ENCODE results near the gene FUBP3. TPM values are rescaled to one million over a fixed set of nuclear protein-coding genes. Genes with fewer than 3 reads are reported as not detected.

Gene FUBP3
- total RNA-seq, 1 experiment from 2014 or later: 78.6 TPM

GRCh38 chr9:130654879-130655278 lies 75.5 kb downstream of the FUBP3 start:
- no peak for DNase-seq
- Histone ChIP-seq H3K9me3 (ENCODE audit: control insufficient read depth, low read depth, low read length) (no peaks in the 10 kb centered on the region), H3K4me1 (ENCODE audit: insufficient read depth, low read length) (no peaks in the 10 kb centered on the region), H2AK5ac (ENCODE audit: insufficient read length, low read length) (no peak overlapping the region), H4K8ac (replicated peaks; ENCODE audit: insufficient read length, low read depth, low read length) (no peak overlapping the region), H3K14ac (ENCODE audit: insufficient read depth, low read length) (no peak overlapping the region), H2AFZ (ENCODE audit: low read length) (no peak overlapping the region), H3K79me1 (ENCODE audit: insufficient read depth, low read depth, low read length, poor library complexity, severe bottlenecking) (no peaks in the 10 kb centered on the region), H3K27ac (ENCODE audit: insufficient read length, low read depth, low read length) (no peak overlapping the region), H3K9ac (ENCODE audit: extremely low read depth, insufficient read length, low read length) (no peak overlapping the region), H3K4me2 (ENCODE audit: insufficient read depth, insufficient read length, low read length) (no peak overlapping the region), H3K23me2 (ENCODE audit: insufficient read length, low read depth, low read length, poor library complexity, severe bottlenecking) (peaks cover 3% of the 10 kb centered on the region), H4K91ac (ENCODE audit: insufficient read length, low read depth, low read length) (no peak overlapping the region), H3K23ac (ENCODE audit: insufficient read length, low read depth, low read length) (no peak overlapping the region), H4K5ac (ENCODE audit: insufficient read length, low read depth, low read length) (no peak overlapping the region), H2BK120ac (ENCODE audit: low read depth, low read length, poor library complexity, severe bottlenecking) (no peak overlapping the region), H3K56ac (ENCODE audit: insufficient read length, low read depth, low read length) (no peak overlapping the region), H4K20me1 (ENCODE audit: control insufficient read depth, insufficient read depth, insufficient read length) (no peaks in the 10 kb centered on the region), H2BK15ac (ENCODE audit: low read depth, low read length) (no peak overlapping the region), H2BK12ac (ENCODE audit: insufficient read length, low read depth, low read length) (no peak overlapping the region), H3K18ac (ENCODE audit: insufficient read length, low read depth, low read length) (no peak overlapping the region), H2BK20ac (ENCODE audit: low read depth, low read length, poor library complexity, severe bottlenecking) (no peak overlapping the region), H3T11ph (ENCODE audit: low read length) (no peak overlapping the region), H2BK5ac (ENCODE audit: insufficient read length, low read length) (no peak overlapping the region), H3K27me3 (ENCODE audit: insufficient read depth, low read length) (peaks cover 34% of the 10 kb centered on the region), H3K79me2 (ENCODE audit: insufficient read depth, low read length) (no peaks in the 10 kb centered on the region), H3K4ac (ENCODE audit: low read depth, low read length) (no peak overlapping the region)
- Mint-ChIP-seq H3K27ac (no peak overlapping the region; a peak in 1 of 7 replicates), H3K27me3 (ENCODE audit: low read depth) (peaks cover 97% of the 10 kb centered on the region), H3K9me3 (peaks cover 0 to 13% of the 10 kb centered on the region in 2 experiments; a peak in 2 of 5 replicates), H3K4me3 (no peak overlapping the region), H3K4me1 (peaks cover 0 to 4% of the 10 kb centered on the region in 2 experiments; a peak in 1 of 4 replicates), H3K36me3 (ENCODE audit: insufficient read depth in 1 of 3, low read depth in 3 of 3) (peaks cover 3 to 7% (median 5%) of the 10 kb centered on the region in 3 experiments; a peak in 3 of 7 replicates)
- no CpG with 5 or more reads among the region's 6 CpGs for WGBS (ENCODE audit: extremely low coverage, insufficient read length, low lambda C conversion rate)
- no peak for TF ChIP-seq CTCF (conservative IDR thresholded peaks at IDR 0.05)

Data from H9 (cell line).